Measurements from ENCODE around the gene PLXNB1.

The PLXNB1 gene

DNA sequence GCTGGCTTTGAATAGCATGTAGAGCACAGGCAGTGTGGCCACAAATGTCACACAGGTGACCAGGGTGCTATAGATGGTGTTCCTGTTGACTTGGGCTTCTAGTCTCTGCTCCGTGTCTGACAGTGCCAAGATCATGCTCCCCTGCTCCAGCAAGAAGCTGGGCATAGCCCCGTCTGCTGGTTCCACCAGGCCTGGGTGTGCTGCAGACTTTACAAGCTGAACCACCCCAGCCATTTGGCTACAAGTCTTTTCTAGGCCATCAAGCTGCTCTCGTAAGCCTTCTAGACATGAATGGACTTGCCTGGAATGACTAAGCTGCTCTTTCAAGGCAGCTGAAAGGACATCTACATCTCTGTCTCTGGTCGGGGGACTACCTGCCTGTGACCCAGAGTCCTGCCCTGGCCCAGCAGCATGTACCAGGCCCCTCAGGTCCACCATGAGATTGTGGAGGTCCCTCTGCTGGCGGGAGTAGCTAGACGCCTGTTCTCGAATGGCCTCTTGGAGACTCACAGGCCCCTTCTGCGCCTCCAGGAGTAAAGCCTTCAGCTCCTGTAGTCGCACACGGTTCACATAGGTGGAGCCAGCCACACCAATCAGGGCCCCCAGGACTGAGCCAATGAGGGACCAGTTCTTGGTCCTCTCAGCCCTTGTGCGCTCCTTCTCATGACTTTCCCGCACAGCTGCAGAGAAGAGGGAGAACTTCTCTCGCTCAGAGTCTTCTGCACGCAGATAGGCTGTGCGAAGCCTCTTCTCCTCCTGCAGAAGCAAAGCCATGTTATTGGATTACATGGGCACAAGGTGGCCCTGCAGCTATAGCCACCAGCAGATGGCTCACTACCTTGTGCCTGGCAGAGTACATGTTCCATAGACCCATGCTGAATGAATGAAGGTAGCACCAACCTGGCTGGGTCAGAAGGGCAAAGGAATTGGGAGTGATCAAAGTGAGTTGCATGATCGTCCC, 2.8 kb upstream of the PLXNB1 start:
- no peak for DNase-seq

DNA sequence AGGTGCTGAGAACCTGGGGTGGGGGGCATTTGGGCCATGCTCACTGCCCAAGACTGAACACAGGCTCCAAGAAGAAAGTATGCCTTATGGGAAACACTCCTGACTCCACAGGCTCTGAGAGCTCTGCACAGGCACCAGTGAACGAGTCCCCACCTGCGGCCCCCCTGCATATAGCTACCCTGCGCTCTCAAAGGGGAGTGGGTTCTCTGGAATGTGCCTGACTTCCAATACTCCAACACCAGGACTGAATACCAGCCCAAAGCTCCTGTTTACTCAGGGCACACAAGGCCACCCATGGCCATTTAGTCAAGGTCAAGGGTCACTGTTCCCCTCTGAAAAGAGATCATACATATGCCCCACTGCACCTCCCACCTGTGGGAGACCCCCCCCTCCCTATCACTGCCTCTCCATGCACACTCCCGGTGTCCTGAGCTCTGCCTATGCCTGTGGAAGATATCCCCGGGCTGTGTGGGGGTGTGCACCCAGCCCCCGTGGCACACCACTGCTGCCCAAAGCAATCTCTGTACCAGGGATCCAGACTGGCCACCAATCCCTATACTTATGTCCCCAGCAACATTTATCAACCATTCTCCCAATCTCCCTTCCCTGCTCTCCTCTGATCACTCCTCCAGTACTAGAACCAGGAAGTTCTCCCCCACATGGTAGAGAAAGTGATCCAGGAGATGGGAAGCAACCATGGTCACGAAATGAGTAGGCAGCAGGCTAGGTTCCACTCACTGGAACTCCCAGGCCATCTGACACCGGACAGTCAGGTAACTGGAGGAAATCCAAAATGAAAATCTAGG, 1.5 kb upstream of the PLXNB1 start:
- no peak for DNase-seq

DNA sequence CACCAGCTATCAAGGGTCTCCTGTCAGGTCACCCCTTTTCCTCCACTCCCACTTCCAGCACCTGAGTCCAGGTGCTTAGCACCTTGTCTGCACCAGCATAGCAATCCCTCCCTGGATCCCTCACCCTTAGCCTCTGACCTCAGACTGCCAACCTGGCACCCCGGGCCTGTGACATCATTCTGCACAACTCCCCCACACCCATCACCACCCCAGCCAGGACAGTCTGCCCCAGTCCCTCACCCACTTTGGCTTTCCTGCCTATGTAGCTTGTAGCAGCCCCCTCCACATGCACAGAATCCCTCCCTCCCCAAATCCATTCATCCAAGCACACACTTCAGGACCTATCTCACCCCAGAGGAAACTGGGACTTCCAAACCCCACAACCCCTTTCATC, 819 bp upstream of the PLXNB1 start:
- no peak for DNase-seq

DNA sequence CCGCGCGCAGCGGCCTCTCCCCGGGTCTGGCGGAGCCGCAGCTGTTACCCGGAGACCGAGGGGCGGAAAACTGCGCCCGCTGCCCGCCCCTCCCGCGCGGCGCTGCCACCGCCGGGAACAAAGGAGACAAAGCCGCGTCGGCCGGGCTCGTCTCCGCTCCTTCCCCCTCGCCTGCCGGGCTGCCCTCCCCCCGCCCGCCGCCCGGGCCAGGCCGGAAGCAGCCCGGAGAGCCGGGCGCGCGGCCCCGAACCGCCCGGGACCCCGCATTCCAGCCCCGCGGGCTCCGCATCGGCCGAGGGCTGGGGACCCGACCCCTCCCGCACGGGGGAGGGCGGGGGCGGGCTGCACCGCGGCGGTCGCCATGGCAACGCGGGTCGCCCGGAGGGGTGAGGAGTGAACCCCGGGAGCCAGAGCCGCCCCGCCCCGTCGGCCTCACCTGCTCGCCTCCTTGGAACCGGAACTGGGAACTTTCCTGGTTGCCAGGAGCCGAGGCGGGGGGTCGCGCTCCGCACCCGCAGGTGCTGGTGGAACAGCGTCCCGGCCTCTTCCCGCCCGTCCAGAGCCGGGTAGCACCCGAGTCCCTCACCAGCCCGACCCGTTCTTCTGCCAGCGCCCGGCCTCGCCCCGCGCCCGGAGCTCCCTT, 448 bp downstream of the PLXNB1 start:
- peak in 3 of 4 experiments; percentile 18 to 63 (median 23) for DNase-seq

DNA sequence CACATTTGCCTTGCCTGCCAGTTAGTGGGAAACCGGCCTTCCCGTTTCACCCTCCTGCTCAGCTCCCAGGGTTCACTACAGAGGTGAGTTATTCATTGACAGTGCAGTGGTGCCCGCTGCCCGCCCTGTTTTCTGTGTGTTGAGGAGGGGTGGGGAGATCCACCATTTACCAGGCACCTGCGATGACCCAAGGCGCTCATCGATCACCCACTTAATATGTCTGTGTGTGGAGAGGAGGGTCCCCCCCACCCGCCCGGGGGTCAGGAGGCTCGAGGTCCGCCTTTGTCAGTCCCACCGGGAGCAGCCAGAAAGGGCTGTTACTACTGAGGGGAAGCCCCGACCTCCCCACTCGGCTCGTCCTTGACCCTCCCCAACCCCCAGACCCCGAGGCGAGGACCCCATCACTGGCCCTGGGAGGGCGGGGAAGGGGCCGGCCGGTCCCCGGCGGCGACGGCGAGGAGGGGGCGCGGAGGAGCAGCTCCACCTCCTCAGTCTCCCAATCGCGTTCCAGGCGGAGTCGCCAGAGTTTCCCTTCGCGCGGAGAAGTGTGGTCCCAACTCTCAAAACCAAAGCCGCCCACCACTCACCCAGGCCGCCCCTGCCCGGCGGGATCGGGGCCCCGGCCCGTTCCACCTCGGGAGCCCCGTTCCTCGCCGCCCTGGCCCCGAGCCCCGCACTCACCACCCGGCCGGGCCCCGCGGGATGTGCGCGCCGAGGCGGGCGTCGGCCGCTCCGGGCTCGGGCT, 1.1 kb downstream of the PLXNB1 start:
- DNase-seq: no peak

DNA sequence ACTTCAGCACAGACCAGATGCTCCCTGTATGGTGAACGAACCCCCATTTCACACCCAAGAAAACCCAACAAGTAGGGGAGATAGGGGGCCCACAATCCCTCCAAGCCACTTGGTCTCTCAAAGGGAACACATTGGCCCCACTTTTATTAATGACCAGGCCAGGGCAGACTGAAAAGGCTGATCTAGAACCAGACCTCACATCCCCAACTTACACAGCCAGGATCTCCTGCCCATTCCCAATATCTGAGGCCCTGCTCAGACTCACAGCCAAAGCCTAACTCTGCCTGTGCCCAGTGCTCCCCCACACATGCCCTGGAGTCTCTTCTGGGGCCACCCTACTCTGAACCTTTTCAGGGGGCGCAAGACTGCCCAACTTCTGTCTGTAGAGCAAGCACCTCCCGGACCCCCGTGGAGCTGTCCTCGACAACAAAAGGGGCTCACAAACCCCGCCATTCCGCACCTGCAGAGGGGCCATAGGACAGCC, 1.8 kb downstream of the PLXNB1 start:
- no peak for DNase-seq

DNA sequence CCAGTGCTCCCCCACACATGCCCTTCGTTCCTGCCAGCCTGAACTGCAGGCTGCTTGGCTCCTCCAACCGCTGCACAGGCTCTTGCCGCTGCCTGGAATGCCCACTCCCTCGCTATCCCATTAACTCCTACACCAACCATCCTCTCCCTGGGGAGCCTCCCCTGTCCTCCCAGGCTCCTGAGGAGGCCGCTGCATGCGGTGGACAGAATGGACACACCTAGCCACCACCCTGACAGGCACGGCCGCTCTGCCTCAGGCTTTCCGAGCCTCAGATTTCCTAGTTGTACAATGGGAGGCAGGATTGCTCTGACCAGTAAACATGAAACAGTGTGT, 2.3 kb downstream of the PLXNB1 start:
- no peak for DNase-seq

DNA sequence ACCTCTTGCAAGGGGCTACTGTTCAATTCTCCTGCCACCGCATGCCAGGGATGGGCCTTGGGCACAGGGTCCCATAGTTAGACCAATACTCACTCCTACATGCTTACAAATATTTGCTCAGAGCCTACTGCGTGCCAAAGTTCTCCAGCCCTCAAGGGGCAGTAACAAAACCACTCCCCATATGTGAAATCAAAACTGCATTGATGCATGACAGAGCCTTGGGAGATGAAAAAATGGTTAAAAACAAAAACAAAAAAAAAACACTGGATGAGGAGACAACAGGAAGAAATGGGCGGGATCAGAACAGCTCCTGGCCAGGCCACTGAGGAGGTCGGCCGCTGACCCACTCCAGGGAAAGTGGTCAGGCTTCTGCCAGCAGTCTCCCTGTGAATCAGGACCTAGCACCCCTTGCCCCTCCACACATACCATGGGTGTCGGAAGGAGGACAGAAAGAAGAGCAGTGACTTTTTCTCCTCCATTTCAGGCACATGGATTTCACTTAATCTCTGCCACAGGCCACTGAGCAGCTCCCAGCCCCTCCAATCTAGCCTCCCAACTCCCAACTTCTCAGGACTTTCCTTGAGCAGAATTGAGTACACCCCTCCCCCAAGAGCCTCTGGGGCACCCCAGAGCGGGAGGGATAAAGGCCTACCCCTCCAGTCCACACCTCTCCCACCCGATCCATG, 2.8 kb downstream of the PLXNB1 start:
- no peak for DNase-seq

DNA sequence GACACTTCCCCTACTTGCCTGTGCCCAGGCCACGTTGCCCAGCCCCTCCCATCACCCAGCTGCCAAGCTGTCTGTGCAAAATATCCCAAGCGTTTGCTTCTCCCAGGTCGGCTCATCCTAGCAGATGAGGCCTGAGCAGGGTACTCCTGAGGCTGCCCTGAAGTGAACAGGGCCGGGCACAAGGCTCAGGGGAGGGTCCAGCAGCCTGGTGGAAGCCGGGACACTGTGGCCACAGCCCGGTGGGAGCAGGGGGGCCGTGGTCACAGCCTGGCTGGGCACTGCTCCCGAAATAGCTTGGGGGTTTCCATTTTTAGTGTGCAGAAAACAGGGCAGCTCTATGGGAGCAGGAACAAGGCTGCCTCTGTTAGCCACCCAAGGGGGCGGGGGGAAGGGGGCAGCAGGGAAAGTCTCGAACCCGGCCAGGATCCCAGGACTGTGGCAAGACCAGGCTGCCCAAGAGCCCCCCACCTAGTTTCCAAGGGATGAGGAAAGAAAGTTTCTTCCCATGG, 3.4 kb downstream of the PLXNB1 start:
- no peak for DNase-seq

DNA sequence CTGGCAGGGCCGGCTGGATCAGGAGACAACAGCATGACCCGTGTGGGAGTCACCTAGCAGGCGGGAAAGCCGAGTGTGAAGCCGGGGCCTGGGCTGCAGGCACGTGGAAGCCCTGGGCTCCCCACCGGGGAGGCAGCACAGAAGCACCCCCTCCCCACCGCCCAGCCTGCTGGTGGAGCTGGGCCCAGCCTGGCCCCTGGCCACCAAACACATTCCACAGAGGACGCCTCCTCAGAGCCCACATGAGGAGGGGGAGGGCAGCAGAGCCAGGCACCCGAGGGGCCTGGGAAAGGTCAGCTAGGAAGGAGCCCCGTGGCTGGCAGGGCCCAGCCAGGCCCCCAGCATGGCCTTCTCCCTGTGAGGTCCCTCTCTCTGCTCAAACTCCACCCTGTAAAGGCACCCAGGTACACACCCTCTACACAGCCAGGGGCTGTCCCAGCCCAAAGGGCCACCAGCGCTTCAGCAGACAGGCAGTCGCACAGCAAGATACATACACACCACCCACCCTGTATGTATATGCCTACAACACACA, 4.5 kb downstream of the PLXNB1 start:
- no peak for DNase-seq

DNA sequence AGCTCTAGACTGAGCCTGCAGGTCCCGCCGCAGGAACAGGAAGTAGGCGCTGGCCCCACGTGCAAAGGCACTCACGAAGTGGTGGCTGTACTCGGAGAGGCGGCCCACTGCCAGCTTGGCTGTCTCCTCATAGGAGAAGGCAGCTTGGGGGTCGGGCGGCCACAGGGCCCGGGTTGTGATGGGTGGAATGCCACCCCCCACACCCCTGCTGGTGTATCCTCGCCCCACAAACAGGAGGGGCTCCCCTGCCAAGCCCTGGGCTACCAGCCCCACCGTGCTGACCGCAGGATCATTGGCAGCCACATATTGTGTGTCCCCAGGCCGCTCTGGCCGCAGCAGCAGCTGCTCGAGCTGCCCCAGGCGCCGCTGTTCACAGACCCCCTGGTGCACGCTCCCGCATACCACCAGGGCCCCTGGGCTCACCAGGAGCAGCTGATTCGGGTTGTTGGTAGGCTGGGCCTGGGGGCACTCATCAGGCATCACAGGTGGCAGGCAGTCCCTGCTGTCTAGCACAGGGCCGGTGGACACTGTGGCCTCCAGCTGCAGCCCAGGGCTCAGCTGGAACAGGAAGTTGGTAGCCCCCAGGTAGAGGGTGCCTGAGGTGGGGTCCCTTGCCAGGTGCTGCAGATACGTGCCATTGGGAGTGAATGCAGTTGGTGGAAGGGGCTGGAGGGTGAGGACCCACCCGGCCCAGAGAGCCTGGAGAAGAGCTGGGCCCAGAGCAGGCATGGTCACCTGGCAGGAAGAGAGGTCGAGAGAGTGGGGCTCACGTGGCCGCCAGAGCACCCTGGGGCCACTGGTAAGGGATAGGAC, 5.8 kb downstream of the PLXNB1 start:
- DNase-seq: no peak

DNA sequence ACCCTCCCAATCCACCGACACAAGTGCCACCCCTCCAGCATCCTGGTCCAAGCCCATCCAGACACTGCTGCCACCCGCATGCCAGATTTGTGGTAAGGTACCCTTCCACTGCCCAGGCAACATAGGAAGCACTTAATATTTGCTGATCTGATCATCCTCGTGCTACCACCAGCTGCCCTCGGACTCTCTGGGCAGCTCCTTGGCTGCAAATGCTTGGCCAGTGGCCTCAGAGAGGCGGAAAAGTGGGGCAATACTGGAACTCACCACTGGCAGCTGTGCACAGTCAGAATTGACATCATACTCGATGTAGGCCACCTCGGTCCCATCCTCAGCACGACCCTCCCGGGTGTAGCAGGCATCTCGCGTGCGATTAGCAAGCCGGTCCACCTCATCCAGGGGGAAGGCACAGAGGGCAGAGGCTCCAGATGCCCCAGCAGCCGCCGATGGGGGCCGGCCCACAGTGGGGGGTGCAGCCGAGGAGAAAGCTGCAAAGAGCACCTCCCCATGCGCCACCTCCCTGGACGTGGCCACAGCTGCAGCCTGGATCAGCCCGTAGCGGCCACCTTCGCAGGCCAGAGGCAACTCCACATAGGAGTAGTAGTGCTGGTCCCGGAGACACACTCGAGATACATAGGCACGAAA, 6.5 kb downstream of the PLXNB1 start:
- no peak for DNase-seq

DNA sequence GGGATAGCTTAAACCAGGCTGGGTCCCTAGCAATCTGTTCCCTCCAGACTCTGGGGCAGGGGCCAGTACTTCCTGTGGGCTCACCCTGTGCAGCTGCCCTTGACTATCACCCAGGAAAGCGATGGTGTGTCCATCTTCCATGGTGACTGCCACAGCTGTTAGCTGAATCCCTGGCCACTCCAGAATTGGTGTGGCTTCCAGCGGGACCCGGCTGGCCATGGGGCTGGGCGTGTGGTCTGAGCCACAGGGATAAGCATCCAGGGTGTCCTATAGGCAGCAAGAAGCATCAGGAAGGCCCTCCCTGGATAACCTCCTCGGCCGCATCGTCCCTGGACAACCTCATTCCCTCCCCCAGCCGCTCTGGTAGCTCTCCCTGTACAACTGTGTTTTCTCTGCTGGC, 7.2 kb downstream of the PLXNB1 start:
- DNase-seq: no peak

DNA sequence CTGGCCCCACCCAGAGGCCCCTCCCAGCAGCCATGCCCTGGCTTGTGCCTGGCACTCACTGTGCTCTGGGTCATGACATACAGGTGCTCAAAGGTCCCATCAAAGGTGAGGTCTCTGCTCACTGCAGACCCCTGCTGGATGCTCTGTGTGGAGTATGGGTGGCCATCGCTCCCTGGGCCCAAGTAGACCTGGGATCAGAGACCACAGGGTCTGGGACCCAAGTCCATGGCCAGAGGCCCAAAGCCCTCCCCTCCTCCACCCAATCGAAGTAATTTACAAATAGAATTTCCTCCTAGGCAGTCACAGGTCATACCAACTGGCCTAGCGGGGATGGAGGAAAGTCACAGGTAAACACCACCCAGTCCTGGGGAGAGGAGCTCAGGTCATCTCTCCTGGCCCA, 7.6 kb downstream of the PLXNB1 start:
- DNase-seq: no peak

DNA sequence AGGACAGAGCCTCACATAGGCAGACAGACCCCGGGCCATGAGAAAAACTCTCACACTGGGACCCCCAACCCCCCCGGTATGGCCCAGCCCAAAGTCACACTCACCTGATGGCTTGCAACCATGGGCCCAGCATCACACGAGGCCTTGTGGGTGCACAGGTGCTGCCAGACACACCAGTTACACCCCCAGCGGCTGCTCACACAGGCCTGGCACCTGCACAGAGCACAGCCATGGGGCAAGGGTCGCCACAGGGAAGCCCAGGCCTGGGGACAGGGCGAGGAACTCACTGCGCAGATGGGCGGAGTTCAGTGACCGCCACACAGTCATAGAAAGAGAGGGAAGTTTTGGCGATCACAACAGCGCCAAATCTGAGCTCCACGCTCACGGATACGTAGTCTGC, 9.3 kb downstream of the PLXNB1 start:
- no peak for DNase-seq

DNA sequence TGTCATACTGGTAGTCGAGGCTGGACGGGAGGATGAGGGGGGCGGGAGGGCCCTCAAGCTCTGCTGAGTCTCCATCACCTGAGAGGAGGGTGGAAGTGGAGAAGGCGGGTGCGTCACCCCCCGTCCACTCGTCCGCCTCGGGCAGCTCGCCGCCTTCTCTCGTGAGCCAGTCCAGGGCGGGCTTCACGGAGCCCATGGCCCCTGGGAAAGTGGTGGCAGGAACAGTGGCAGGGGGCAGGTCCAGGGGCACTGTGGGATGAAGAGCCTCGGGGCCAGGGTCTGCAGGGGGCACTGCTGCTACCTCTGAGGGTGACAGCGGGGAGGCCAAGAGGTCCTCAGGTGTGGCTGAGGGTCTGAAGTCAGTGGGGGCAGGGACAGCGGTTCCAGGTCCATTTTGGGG, 10.3 kb downstream of the PLXNB1 start:
- no peak for DNase-seq

DNA sequence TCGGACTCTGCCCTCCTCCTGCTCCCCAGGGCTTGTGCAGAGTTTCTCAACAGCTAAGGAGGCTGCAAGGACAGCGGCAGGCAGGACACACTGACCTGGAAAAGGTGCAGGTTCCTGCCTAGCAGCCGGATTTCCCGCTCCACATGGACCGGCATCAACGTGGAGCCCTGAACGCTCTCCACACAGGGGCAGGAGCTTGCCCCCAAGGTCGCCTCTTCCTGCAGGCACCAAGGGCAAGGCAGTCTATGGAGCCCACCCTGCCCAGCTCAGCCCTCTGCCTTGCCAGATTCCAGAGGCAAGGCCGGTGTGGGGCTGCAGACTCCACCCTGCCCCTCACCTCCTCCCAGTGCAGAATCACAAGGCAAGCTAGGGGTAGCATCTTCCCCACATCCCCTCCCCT, 10.7 kb downstream of the PLXNB1 start:
- no peak for DNase-seq

DNA sequence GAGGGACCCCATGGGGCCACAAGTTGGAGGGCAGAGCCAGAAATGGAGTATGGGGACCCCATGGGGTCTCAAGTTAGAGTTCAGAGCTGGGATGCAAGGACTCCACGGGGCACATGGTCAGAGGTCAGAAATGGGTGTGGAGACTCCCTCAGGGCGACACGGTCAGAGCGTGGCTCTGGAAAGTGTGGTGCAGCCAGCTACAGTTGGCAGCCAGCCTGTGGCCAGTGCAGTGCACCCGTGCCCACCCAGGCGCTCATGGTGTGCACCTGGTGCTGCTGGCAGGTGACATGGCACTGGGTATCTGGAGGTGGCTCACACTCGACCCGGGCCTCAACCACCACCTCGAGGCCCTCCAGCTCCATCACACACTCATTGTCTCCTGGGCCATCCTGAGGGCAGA, 11.2 kb downstream of the PLXNB1 start:
- DNase-seq: no peak

DNA sequence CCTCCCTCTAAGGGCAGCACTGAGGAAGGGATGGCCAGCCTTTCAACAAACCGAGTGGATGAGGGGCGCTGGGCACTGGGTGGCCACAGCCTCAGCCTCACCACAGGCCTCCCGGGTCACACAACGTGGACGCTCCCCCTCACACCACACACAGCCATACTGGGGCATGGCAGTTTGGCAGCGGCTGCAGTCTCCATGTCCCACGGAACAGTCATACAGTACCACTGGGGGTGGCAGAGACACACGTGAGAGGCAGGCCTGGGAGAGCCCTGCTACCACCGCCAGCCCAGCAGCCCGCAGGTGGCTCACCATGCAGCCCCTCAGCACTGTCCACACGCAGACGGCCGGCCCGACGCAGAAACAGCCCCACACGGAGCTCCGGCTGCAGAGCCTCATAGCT, 11.7 kb downstream of the PLXNB1 start:
- no peak for DNase-seq

DNA sequence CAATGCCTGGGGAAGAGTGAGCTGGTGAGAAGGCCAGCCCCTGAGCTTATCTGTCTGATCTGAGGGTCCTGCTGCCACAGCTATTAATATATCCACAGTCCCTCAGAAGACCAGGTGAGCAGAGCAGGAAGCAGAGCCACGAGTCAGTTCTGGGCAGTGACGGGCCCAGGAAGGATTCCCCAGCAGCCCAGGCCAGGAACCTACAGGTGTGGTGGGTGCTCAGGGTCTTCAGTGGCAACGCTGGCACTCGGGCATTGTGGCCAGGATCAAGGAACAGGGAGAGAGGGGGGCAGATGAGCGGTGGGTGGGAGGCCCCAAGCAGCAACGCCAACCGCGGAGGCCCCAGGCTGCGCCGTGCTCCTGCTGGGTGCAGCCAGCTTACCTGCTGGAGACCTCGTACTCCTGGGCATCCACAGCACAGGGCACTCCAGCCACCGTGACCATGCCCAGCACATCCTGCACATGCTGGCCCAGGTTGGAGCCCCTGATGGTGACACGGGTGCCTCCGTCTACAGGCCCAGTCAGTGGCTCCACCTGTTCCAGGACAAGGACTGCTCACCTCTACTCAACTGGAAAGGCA, 12.3 kb downstream of the PLXNB1 start:
- DNase-seq: no peak

Data from activated naive CD4-positive, alpha-beta T cell (primary cell).